HepG2 (cell line): ENCODE results near the gene MEGF11.

ENCODE experiments used
- E2F1 ChIP-seq: sonication (generic); formaldehyde crosslinking; IDR thresholded peaks from 2 replicates; pipeline ENCODE4 v1.5.0; 2020; ENCODE audit warnings: missing genetic modification reagents
- EP300 ChIP-seq, 3 experiments: sonication (generic) in 1 of 3; formaldehyde crosslinking in 1 of 3; IDR thresholded peaks; 2 replicates each; pipeline versions ENCODE4 v1.5.1 to v1.6.1; 2011 to 2020; ENCODE audit warnings: low read depth in 2 of 3, low read length in 2 of 3, borderline replicate concordance in 1 of 3, improper control_type of control experiment in 1 of 3, mild to moderate bottlenecking in 1 of 3, missing genetic modification reagents in 1 of 3, moderate library complexity in 1 of 3
- GTF2F1 ChIP-seq: fragments of 150-350 bp; IDR thresholded peaks from 2 replicates; pipeline ENCODE4 v1.6.1; 2014; ENCODE audit warnings: low read length
- ZFP91 ChIP-seq: sonication (generic); formaldehyde crosslinking; IDR thresholded peaks from 2 replicates; pipeline ENCODE4 v1.9.0; 2022; ENCODE audit warnings: missing genetic modification reagents, mild to moderate bottlenecking, borderline replicate concordance

- TF ChIP-seq EP300 (IDR thresholded peaks at IDR 0.05; ENCODE audit: low read depth in 2 of 2, low read length in 2 of 2) (no peak), EP300 (CRISPR knock-in tag; IDR thresholded peaks at IDR 0.05; ENCODE audit: borderline replicate concordance) (no peak), ZFP91 (no peak), GTF2F1 (no peak), E2F1 (CRISPR knock-in tag) (no peak)
Measured at GRCh38 chr15:65982627-65983322, 270.8 kb downstream of the MEGF11 start.
